Suprapubic skin (tissue), 3 donors: Measurements from ENCODE around the gene CACNG8.

Experiments used
- EP300 ChIP-seq: sonication (generic); formaldehyde crosslinking; IDR thresholded peaks from one replicate; pipeline ENCODE4 v1.6.1; 2017; ENCODE audit warnings: antibody characterized with exemption
- TF ChIP-seq, protein P1 (sequence below), 2 donors: fragments of 200-600 bp in 1 of 2; fragments of 450-650 bp in 1 of 2; sonication (generic) in 1 of 2; IDR thresholded peaks; one replicate each; pipeline ENCODE4 v1.5.1; 2016 to 2019; ENCODE audit warnings: antibody characterized with exemption in 2 of 2, mild to moderate bottlenecking in 1 of 2, moderate library complexity in 1 of 2

GRCh38 chr19:53994811-53995210 is 32.1 kb downstream of the CACNG8 start:
- TF ChIP-seq, protein P1, sequence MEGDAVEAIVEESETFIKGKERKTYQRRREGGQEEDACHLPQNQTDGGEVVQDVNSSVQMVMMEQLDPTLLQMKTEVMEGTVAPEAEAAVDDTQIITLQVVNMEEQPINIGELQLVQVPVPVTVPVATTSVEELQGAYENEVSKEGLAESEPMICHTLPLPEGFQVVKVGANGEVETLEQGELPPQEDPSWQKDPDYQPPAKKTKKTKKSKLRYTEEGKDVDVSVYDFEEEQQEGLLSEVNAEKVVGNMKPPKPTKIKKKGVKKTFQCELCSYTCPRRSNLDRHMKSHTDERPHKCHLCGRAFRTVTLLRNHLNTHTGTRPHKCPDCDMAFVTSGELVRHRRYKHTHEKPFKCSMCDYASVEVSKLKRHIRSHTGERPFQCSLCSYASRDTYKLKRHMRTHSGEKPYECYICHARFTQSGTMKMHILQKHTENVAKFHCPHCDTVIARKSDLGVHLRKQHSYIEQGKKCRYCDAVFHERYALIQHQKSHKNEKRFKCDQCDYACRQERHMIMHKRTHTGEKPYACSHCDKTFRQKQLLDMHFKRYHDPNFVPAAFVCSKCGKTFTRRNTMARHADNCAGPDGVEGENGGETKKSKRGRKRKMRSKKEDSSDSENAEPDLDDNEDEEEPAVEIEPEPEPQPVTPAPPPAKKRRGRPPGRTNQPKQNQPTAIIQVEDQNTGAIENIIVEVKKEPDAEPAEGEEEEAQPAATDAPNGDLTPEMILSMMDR (IDR thresholded peaks at IDR 0.05): no peak
- no peak for TF ChIP-seq EP300
